RWPE2 (cell line): Measurements from ENCODE around the gene PAQR5.

Experiments
- ATAC-seq: fragments of 200-7000 bp; cut with Tn5 transposase; 3 replicates; pipeline ENCODE4 v1.9.1; 2021; ENCODE audit warnings: low read depth
- DNase-seq: peaks from one replicate; pipeline ENCODE4 v3.0.0-alpha.2; 2020; ENCODE audit warnings: low spot score
- H3K27ac ChIP-seq: fragments of 450-650 bp; 2 replicates; pipeline ENCODE4 v1.5.1; 2017; ENCODE audit warnings: mild to moderate bottlenecking; ENCODE audit not compliant: poor library complexity, severe bottlenecking
- H3K27me3 ChIP-seq: fragments of 250-450 bp; sonication (Bioruptor Pico); 2 replicates; pipeline ENCODE4 v1.5.1; 2021; ENCODE audit warnings: mild to moderate bottlenecking, moderate library complexity; ENCODE audit not compliant: insufficient read depth, poor library complexity, severe bottlenecking
- H3K36me3 ChIP-seq: fragments of 250-450 bp; sonication (Bioruptor Pico); 2 replicates; pipeline ENCODE4 v1.5.1; 2020; ENCODE audit warnings: low read depth, mild to moderate bottlenecking, moderate library complexity
- H3K4me1 ChIP-seq: fragments of 250-450 bp; sonication (Bioruptor Pico); 2 replicates; pipeline ENCODE4 v1.5.1; 2021; ENCODE audit warnings: mild to moderate bottlenecking, moderate library complexity; ENCODE audit not compliant: insufficient read depth, poor library complexity, severe bottlenecking
- H3K4me3 ChIP-seq: fragments of 250-450 bp; sonication (Bioruptor Pico); 2 replicates; pipeline ENCODE4 v1.5.1; 2021; ENCODE audit warnings: mild to moderate bottlenecking, moderate library complexity; ENCODE audit not compliant: severe bottlenecking
- H3K9me3 ChIP-seq: fragments of 250-450 bp; sonication (Bioruptor Pico); 2 replicates; pipeline ENCODE4 v1.5.1; 2021; ENCODE audit warnings: mild to moderate bottlenecking, moderate library complexity; ENCODE audit not compliant: severe bottlenecking
- CTCF ChIP-seq: fragments of 450-650 bp; IDR thresholded peaks from one replicate; pipeline ENCODE4 v1.5.1; 2017; ENCODE audit warnings: mild to moderate bottlenecking, moderate library complexity; ENCODE audit not compliant: poor library complexity, severe bottlenecking

Gene PAQR5

DNA sequence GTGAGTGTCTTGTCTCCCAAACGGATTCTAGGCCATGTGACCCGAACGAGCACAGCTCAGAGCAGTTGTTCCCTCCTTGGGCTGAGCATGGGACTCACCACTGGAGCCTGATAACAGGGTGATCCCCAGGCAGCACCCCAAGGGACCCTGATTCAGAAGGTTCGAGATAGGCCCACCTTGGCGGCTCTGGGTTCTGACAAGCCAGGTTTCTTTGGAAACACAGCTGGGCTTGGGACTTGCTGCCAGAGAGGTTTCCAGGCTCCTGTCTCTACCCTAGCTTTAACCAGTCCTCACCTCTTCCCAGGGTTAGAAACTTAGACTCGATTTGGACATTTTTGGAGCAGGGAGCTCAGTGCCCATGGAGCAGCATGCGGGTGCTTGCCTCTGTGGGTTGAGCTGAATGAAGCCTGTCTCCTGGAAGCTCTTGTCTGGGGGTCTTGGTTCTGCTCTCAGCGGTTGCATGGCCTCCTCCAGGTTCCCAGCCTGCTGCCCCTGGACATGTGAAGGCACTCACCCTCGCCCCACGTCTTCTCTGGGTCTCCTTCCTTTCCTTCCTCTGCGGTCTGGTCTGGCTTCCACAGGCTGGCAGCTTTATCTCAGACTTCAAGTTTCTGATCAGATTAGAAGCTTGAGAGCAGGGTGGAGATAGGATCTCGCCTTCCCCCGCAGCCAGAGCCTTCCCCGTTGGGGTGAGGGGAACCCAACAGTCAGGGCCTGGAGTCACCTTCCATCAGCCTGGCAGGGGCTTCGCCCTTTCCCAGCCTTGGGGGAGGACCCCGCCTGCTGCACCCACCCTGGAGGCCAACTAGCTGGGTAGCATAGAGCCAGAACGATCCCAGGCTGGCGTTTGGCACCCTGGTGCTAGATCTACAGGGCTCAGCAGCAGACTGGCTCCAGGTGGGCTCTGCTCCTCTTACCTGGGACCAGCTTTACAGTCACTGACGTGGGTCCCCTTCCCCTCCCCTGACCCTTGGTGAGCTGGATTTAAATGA, 21.0 kb downstream of the PAQR5 start:
- Histone ChIP-seq H3K27me3 (no peaks in the 10 kb centered on the region), H3K4me1 (no peaks in the 10 kb centered on the region), H3K27ac (no peak overlapping the region), H3K9me3 (no peaks in the 10 kb centered on the region), H3K36me3 (no peaks in the 10 kb centered on the region), H3K4me3 (no peak overlapping the region)
- TF ChIP-seq CTCF: no peak
- DNase-seq: no peak
- no peak for ATAC-seq

DNA sequence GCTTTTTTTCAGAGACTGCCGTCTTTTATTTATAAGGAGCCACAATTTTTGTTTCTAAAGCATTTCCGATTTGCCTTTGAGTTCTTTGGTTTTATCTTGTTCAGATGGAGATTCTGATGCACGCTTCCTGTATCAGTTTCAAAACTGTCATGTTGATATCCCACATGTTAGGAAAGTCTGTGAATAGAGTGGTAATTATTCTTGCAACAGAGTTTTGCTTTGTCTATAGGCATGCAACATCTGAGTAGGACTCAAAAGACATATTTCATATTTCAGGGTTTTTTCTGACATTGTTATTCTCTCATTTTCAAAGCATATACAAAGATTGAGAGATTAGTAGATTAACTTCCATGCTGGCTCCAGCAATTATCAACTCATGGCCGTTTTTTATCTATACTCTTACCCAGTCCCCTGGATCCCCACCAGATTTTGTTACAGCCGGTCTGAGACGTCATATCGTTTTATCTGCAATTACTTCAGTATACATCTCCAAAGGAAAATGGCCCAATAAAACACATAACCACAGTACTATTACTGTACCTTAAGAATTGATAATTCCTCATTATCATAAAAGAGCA, 22.4 kb downstream of the PAQR5 start:
- Histone ChIP-seq H3K4me3 (no peak overlapping the region), H3K4me1 (no peaks in the 10 kb centered on the region), H3K9me3 (no peaks in the 10 kb centered on the region), H3K27me3 (no peaks in the 10 kb centered on the region), H3K36me3 (no peaks in the 10 kb centered on the region), H3K27ac (no peak overlapping the region)
- TF ChIP-seq CTCF: no peak
- no peak for DNase-seq
- no peak for ATAC-seq

DNA sequence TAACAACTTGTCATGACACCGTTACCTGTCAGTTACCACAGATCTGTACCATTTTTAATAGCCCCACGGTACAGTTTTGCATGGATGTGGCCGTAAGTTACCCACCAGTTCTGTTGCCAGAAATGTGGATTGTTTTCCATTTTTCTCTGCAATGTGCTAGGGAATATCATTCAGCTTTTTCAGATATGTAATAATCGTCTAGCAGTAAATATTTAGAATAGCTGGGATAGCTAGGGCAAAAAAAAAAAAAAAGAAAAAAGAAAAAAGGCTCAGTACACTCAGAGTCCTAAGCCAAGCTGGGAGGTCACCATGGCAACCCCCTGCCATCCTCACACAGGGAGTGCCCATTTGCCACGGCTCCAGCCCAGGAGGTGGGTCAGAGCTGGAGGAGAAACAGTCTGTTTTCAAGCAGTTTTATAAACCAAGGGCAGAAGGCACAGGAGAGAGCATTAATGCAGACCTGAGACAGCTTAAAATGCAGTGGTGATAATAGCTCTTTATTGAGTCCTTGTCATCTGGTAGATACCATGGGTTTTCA, 25.2 kb downstream of the PAQR5 start:
- no peak for TF ChIP-seq CTCF
- Histone ChIP-seq H3K27me3 (no peaks in the 10 kb centered on the region), H3K4me1 (no peaks in the 10 kb centered on the region), H3K36me3 (no peaks in the 10 kb centered on the region), H3K9me3 (no peaks in the 10 kb centered on the region), H3K27ac (no peak overlapping the region), H3K4me3 (no peak overlapping the region)
- no peak for DNase-seq
- ATAC-seq: no peak

GRCh38 chr15:69324565-69324964, 25.9 kb downstream of the PAQR5 start:
- ATAC-seq: no peak
- H3K27ac ChIP-seq: no peak overlapping the region
- no peak overlapping the region for H3K4me3 ChIP-seq
- H3K4me1 ChIP-seq: no peaks in the 10 kb centered on the region
- H3K9me3 ChIP-seq: no peaks in the 10 kb centered on the region
- H3K36me3 ChIP-seq: no peaks in the 10 kb centered on the region
- no peaks in the 10 kb centered on the region for H3K27me3 ChIP-seq
- no peak for TF ChIP-seq CTCF
- DNase-seq: no peak
